HEK293 (cell line): Measurements from ENCODE around the gene MARCHF10.

Source experiments
- SP2 ChIP-seq: fragments of 450-650 bp; formaldehyde crosslinking; IDR thresholded peaks from 2 replicates; pipeline ENCODE4 v1.5.1; 2016; ENCODE audit warnings: missing biosample characterization, missing genetic modification characterization
- TCF7L2 ChIP-seq: IDR thresholded peaks from 2 replicates; pipeline ENCODE4 v1.6.1; 2011; ENCODE audit warnings: low read depth, mild to moderate bottlenecking, inconsistent platforms, low read length, moderate library complexity, borderline replicate concordance
- ZNF132 ChIP-seq: fragments of 450-650 bp; formaldehyde crosslinking; IDR thresholded peaks from 2 replicates; pipeline ENCODE4 v1.5.1; 2017; ENCODE audit warnings: missing biosample characterization, missing genetic modification characterization, borderline replicate concordance
- ZNF221 ChIP-seq: fragments of 450-650 bp; formaldehyde crosslinking; IDR thresholded peaks from 2 replicates; pipeline ENCODE4 v1.5.1; 2017; ENCODE audit warnings: missing biosample characterization, missing genetic modification characterization, borderline replicate concordance
- ZNF311 ChIP-seq: fragments of 450-650 bp; formaldehyde crosslinking; IDR thresholded peaks from 2 replicates; pipeline ENCODE4 v1.5.1; 2017; ENCODE audit warnings: missing biosample characterization, missing genetic modification characterization, borderline replicate concordance
- ZNF837 ChIP-seq: fragments of 450-650 bp; formaldehyde crosslinking; IDR thresholded peaks from 2 replicates; pipeline ENCODE4 v1.5.1; 2016; ENCODE audit warnings: missing biosample characterization, missing genetic modification characterization
- ZSCAN16 ChIP-seq: fragments of 450-650 bp; formaldehyde crosslinking; IDR thresholded peaks from 2 replicates; pipeline ENCODE4 v1.5.1; 2016; ENCODE audit warnings: missing biosample characterization, missing genetic modification characterization
- TF ChIP-seq, protein P1 (sequence below): fragments of 450-650 bp; formaldehyde crosslinking; IDR thresholded peaks from 2 replicates; pipeline ENCODE4 v1.5.1; 2016; ENCODE audit warnings: missing biosample characterization, missing genetic modification characterization, low read depth
- TF ChIP-seq, protein P2 (sequence below): fragments of 450-650 bp; IDR thresholded peaks from 2 replicates; pipeline ENCODE4 v1.5.1; 2018; ENCODE audit warnings: missing biosample characterization, mild to moderate bottlenecking, missing genetic modification characterization
- TF ChIP-seq, protein P3 (sequence below): fragments of 450-650 bp; formaldehyde crosslinking; IDR thresholded peaks from 2 replicates; pipeline ENCODE4 v1.5.1; 2017; ENCODE audit warnings: missing biosample characterization, missing genetic modification characterization
- TF ChIP-seq, protein P4 (sequence below): fragments of 450-650 bp; formaldehyde crosslinking; IDR thresholded peaks from 2 replicates; pipeline ENCODE4 v1.5.1; 2016; ENCODE audit warnings: missing biosample characterization, missing genetic modification characterization
- TF ChIP-seq, protein P5 (sequence below): fragments of 450-650 bp; formaldehyde crosslinking; IDR thresholded peaks from 2 replicates; pipeline ENCODE4 v1.5.1; 2016; ENCODE audit warnings: missing biosample characterization, missing genetic modification characterization
- TF ChIP-seq, protein P6 (sequence below): IDR thresholded peaks from 2 replicates; pipeline ENCODE4 v1.6.1; 2011; ENCODE audit warnings: mild to moderate bottlenecking, low read depth, low read length, borderline replicate concordance
- TF ChIP-seq, protein P7 (sequence below): fragments of 450-650 bp; formaldehyde crosslinking; IDR thresholded peaks from 2 replicates; pipeline ENCODE4 v1.5.1; 2016; ENCODE audit warnings: missing biosample characterization, missing genetic modification characterization

DNA sequence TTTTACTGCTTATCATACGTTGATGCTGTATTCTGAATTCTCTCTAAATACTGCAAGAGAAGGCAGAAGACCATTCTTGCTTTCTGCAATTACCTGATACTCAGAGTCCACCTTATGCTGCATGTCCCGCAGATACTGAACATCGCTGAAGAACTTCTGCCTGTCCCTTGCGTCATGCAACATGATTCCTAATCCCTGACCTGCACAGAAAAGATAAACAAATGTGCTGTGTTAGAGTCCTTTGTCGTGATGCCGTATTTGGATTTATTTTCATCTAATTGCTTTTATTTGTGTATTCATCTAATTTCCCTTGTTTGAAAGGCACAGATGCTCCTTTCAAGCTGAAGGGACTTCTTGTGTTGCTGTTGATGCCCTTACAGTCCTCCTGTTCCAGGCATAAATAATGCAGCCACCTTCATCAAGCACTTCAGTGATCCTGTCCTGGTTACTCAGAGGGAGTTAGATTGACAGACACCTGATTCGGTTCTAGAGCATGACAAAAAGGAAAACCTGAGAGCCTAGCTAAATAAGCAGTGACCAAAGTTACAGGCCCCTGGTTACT is 6.5 kb downstream of the MARCHF10 start:
- TF ChIP-seq, protein P1, sequence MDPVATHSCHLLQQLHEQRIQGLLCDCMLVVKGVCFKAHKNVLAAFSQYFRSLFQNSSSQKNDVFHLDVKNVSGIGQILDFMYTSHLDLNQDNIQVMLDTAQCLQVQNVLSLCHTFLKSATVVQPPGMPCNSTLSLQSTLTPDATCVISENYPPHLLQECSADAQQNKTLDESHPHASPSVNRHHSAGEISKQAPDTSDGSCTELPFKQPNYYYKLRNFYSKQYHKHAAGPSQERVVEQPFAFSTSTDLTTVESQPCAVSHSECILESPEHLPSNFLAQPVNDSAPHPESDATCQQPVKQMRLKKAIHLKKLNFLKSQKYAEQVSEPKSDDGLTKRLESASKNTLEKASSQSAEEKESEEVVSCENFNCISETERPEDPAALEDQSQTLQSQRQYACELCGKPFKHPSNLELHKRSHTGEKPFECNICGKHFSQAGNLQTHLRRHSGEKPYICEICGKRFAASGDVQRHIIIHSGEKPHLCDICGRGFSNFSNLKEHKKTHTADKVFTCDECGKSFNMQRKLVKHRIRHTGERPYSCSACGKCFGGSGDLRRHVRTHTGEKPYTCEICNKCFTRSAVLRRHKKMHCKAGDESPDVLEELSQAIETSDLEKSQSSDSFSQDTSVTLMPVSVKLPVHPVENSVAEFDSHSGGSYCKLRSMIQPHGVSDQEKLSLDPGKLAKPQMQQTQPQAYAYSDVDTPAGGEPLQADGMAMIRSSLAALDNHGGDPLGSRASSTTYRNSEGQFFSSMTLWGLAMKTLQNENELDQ (tag by site-specific recombination): no peak
- TF ChIP-seq, protein P2, sequence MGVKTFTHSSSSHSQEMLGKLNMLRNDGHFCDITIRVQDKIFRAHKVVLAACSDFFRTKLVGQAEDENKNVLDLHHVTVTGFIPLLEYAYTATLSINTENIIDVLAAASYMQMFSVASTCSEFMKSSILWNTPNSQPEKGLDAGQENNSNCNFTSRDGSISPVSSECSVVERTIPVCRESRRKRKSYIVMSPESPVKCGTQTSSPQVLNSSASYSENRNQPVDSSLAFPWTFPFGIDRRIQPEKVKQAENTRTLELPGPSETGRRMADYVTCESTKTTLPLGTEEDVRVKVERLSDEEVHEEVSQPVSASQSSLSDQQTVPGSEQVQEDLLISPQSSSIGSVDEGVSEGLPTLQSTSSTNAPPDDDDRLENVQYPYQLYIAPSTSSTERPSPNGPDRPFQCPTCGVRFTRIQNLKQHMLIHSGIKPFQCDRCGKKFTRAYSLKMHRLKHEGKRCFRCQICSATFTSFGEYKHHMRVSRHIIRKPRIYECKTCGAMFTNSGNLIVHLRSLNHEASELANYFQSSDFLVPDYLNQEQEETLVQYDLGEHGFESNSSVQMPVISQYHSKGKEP (tag by site-specific recombination): no peak
- TF ChIP-seq, protein P3, sequence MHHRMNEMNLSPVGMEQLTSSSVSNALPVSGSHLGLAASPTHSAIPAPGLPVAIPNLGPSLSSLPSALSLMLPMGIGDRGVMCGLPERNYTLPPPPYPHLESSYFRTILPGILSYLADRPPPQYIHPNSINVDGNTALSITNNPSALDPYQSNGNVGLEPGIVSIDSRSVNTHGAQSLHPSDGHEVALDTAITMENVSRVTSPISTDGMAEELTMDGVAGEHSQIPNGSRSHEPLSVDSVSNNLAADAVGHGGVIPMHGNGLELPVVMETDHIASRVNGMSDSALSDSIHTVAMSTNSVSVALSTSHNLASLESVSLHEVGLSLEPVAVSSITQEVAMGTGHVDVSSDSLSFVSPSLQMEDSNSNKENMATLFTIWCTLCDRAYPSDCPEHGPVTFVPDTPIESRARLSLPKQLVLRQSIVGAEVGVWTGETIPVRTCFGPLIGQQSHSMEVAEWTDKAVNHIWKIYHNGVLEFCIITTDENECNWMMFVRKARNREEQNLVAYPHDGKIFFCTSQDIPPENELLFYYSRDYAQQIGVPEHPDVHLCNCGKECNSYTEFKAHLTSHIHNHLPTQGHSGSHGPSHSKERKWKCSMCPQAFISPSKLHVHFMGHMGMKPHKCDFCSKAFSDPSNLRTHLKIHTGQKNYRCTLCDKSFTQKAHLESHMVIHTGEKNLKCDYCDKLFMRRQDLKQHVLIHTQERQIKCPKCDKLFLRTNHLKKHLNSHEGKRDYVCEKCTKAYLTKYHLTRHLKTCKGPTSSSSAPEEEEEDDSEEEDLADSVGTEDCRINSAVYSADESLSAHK (tag by site-specific recombination): no peak
- TF ChIP-seq ZNF837: no peak
- TF ChIP-seq, protein P4, sequence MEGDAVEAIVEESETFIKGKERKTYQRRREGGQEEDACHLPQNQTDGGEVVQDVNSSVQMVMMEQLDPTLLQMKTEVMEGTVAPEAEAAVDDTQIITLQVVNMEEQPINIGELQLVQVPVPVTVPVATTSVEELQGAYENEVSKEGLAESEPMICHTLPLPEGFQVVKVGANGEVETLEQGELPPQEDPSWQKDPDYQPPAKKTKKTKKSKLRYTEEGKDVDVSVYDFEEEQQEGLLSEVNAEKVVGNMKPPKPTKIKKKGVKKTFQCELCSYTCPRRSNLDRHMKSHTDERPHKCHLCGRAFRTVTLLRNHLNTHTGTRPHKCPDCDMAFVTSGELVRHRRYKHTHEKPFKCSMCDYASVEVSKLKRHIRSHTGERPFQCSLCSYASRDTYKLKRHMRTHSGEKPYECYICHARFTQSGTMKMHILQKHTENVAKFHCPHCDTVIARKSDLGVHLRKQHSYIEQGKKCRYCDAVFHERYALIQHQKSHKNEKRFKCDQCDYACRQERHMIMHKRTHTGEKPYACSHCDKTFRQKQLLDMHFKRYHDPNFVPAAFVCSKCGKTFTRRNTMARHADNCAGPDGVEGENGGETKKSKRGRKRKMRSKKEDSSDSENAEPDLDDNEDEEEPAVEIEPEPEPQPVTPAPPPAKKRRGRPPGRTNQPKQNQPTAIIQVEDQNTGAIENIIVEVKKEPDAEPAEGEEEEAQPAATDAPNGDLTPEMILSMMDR: no peak
- no peak for TF ChIP-seq SP2 (tag by site-specific recombination)
- TF ChIP-seq, protein P5, sequence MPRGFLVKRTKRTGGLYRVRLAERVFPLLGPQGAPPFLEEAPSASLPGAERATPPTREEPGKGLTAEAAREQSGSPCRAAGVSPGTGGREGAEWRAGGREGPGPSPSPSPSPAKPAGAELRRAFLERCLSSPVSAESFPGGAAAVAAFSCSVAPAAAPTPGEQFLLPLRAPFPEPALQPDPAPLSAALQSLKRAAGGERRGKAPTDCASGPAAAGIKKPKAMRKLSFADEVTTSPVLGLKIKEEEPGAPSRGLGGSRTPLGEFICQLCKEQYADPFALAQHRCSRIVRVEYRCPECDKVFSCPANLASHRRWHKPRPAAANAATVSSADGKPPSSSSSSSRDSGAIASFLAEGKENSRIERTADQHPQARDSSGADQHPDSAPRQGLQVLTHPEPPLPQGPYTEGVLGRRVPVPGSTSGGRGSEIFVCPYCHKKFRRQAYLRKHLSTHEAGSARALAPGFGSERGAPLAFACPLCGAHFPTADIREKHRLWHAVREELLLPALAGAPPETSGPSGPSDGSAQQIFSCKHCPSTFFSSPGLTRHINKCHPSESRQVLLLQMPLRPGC: no peak
- TF ChIP-seq, protein P6, sequence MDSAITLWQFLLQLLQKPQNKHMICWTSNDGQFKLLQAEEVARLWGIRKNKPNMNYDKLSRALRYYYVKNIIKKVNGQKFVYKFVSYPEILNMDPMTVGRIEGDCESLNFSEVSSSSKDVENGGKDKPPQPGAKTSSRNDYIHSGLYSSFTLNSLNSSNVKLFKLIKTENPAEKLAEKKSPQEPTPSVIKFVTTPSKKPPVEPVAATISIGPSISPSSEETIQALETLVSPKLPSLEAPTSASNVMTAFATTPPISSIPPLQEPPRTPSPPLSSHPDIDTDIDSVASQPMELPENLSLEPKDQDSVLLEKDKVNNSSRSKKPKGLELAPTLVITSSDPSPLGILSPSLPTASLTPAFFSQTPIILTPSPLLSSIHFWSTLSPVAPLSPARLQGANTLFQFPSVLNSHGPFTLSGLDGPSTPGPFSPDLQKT: no peak
- no peak for TF ChIP-seq ZNF132 (tag by site-specific recombination)
- TF ChIP-seq ZSCAN16 (tag by site-specific recombination): no peak
- TF ChIP-seq ZNF221: no peak
- TF ChIP-seq, protein P7, sequence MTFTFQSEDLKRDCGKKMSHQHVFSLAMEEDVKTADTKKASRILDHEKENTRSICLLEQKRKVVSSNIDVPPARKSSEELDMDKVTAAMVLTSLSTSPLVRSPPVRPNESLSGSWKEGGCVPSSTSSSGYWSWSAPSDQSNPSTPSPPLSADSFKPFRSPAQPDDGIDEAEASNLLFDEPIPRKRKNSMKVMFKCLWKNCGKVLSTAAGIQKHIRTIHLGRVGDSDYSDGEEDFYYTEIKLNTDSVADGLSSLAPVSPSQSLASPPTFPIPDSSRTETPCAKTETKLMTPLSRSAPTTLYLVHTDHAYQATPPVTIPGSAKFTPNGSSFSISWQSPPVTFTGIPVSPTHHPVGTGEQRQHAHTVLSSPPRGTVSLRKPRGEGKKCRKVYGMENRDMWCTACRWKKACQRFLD (tag by site-specific recombination): no peak
- TF ChIP-seq ZNF311 (tag by site-specific recombination): no peak
- no peak for TF ChIP-seq TCF7L2
